Calu3 (cell line): Measurements from ENCODE around the gene NSD2. TPM values are rescaled to one million over a fixed set of nuclear protein-coding genes. Genes with fewer than 3 reads are reported as not detected.

ENCODE experiments used
- BruUV-seq: library from RNA; stranded (reverse); fragments of 400-500 nt; replicated peaks from 2 replicates; lab custom pipeline; 2021; lab: Mats Ljungman, UMichigan
- CTCF ChIA-PET: fragments of 300-600 bp; sonication (Branson Sonifier 250); formaldehyde crosslinking; loops from one replicate; lab custom pipeline; 2022; ENCODE audit warnings: antibody characterized with exemption; lab: Charles Lee
- DNase-seq: peaks from one replicate; pipeline ENCODE4 v3.0.0; 2022
- H3K27ac Mint-ChIP-seq: one replicate; pipeline ENCODE4 v1.8.0; 2022; ENCODE audit warnings: mixed read lengths; ENCODE audit not compliant: unreplicated experiment
- H3K27me3 Mint-ChIP-seq: one replicate; pipeline ENCODE4 v1.8.0; 2022; ENCODE audit warnings: mixed read lengths; ENCODE audit not compliant: unreplicated experiment
- H3K36me3 Mint-ChIP-seq: one replicate; pipeline ENCODE4 v1.8.0; 2022; ENCODE audit warnings: mild to moderate bottlenecking, moderate library complexity, mixed read lengths; ENCODE audit not compliant: insufficient read depth, unreplicated experiment
- H3K4me1 Mint-ChIP-seq: one replicate; pipeline ENCODE4 v1.8.0; 2022; ENCODE audit warnings: mild to moderate bottlenecking, low read depth, mixed read lengths; ENCODE audit not compliant: unreplicated experiment
- H3K4me3 Mint-ChIP-seq: one replicate; pipeline ENCODE4 v1.8.0; 2022; ENCODE audit warnings: mild to moderate bottlenecking, low read depth, moderate library complexity, mixed read lengths; ENCODE audit not compliant: unreplicated experiment
- H3K9me3 Mint-ChIP-seq: one replicate; pipeline ENCODE4 v1.8.0; 2022; ENCODE audit warnings: low read depth, mixed read lengths; ENCODE audit not compliant: unreplicated experiment
- intact Hi-C: fragments of 100-400 bp; cut with micrococcal nuclease; formaldehyde crosslinking; loops from one replicate; pipeline ENCODE4 v1.10.0; 2022; ENCODE audit not compliant: unreplicated experiment
- total RNA-seq: library from RNA; stranded (reverse); gene quantifications from 2 replicates; pipeline ENCODE4 v1.2.3, GENCODE V29; 2022
- TF ChIP-seq, protein P1 (sequence below): fragments of 200-600 bp; IDR thresholded peaks from one replicate; pipeline ENCODE4 v1.8.0; 2022; ENCODE audit warnings: antibody characterized with exemption; ENCODE audit not compliant: unreplicated experiment

NSD2 gene
- total RNA-seq, 1 experiment from 2014 or later = 104 TPM

DNA sequence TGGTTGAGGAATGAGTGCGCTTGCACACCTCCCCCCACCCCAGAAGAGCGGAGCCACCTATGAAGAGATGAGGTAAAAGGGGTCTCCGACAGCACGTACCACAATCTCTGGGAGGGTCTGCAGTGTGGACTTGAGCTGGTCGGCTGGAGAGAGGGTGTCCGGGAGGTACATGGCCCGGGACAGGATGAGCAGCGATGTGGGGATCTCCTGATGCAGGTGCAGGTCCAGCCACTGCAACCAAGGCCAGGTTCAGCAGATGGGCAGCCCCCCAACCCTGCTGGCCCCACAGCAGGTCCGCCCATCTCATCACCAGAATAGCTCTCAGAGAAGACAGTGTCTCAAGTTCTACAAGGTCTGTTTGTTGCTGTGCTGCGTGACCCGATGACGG is 47.7 kb upstream of the NSD2 start:
- peaks cover 28% of the 10 kb centered on the region for H3K36me3 Mint-ChIP-seq
- CTCF ChIA-PET = interaction anchor here (1.0 kb wide), 1 partner anchor 11 kb away, joined by 3 read pairs; no protein-coding TSS in a partner anchor
- TF ChIP-seq, protein P1, sequence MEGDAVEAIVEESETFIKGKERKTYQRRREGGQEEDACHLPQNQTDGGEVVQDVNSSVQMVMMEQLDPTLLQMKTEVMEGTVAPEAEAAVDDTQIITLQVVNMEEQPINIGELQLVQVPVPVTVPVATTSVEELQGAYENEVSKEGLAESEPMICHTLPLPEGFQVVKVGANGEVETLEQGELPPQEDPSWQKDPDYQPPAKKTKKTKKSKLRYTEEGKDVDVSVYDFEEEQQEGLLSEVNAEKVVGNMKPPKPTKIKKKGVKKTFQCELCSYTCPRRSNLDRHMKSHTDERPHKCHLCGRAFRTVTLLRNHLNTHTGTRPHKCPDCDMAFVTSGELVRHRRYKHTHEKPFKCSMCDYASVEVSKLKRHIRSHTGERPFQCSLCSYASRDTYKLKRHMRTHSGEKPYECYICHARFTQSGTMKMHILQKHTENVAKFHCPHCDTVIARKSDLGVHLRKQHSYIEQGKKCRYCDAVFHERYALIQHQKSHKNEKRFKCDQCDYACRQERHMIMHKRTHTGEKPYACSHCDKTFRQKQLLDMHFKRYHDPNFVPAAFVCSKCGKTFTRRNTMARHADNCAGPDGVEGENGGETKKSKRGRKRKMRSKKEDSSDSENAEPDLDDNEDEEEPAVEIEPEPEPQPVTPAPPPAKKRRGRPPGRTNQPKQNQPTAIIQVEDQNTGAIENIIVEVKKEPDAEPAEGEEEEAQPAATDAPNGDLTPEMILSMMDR = no peak
- no peaks in the 10 kb centered on the region for H3K4me1 Mint-ChIP-seq
- no TSS peak for BruUV-seq
- no peaks in the 10 kb centered on the region for H3K27me3 Mint-ChIP-seq
- no peak overlapping the region for H3K27ac Mint-ChIP-seq
- no peaks in the 10 kb centered on the region for H3K9me3 Mint-ChIP-seq
- DNase-seq = no peak
- intact Hi-C loops = no loop called here
- H3K4me3 Mint-ChIP-seq = no peak overlapping the region

DNA sequence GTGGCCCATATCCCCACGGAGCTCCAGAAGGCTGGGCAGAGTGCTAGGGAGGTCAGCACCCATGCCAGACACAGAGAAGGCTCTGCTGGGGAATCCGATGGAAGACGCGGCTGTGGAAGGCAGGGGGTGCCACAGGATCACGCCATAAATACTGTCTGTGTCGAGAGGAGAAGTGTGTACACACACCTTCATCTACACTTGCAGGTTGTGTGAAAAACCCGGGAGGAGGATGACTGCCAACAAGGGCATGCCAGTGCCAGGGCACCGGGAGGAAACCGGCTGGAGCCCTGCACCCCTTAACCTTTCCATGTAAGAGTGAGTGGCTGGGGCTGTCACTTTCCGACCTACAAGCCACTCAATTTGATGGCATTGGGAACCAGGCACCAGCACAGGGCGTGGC is 46.4 kb upstream of the NSD2 start:
- no peak overlapping the region for H3K27ac Mint-ChIP-seq
- peaks cover 22% of the 10 kb centered on the region for H3K36me3 Mint-ChIP-seq
- no peak for DNase-seq
- CTCF ChIA-PET = no interaction called here
- H3K9me3 Mint-ChIP-seq = no peaks in the 10 kb centered on the region
- intact Hi-C loops = no loop called here
- no peaks in the 10 kb centered on the region for H3K27me3 Mint-ChIP-seq
- BruUV-seq = no TSS peak
- no peak overlapping the region for H3K4me3 Mint-ChIP-seq
- TF ChIP-seq, protein P1 = no peak
- no peaks in the 10 kb centered on the region for H3K4me1 Mint-ChIP-seq

DNA sequence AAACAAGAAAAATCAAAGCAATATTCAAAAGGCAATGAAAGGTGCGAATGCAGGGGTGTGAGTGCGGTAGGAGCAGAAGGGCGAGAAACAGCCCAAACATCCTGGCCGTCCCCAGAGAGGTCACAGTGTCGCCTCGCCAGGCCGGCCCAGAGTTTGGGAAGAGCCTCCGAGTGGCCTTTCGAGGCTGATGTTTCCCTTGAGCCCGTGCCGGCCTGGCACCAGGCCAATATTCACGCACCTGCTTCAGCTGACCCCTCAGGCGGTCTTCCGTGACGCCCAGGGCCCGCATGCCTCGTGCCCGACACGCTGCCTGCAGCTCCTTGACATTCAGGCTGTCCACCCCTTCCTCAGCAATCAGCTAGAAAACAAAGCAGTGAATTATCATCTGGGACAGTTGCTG is 45.9 kb upstream of the NSD2 start:
- no peaks in the 10 kb centered on the region for H3K4me1 Mint-ChIP-seq
- H3K27ac Mint-ChIP-seq = no peak overlapping the region
- no TSS peak for BruUV-seq
- no peaks in the 10 kb centered on the region for H3K27me3 Mint-ChIP-seq
- TF ChIP-seq, protein P1 = no peak
- no peak for DNase-seq
- H3K36me3 Mint-ChIP-seq = peaks cover 25% of the 10 kb centered on the region
- intact Hi-C loops = no loop called here
- CTCF ChIA-PET = no interaction called here
- no peak overlapping the region for H3K4me3 Mint-ChIP-seq
- no peaks in the 10 kb centered on the region for H3K9me3 Mint-ChIP-seq

DNA sequence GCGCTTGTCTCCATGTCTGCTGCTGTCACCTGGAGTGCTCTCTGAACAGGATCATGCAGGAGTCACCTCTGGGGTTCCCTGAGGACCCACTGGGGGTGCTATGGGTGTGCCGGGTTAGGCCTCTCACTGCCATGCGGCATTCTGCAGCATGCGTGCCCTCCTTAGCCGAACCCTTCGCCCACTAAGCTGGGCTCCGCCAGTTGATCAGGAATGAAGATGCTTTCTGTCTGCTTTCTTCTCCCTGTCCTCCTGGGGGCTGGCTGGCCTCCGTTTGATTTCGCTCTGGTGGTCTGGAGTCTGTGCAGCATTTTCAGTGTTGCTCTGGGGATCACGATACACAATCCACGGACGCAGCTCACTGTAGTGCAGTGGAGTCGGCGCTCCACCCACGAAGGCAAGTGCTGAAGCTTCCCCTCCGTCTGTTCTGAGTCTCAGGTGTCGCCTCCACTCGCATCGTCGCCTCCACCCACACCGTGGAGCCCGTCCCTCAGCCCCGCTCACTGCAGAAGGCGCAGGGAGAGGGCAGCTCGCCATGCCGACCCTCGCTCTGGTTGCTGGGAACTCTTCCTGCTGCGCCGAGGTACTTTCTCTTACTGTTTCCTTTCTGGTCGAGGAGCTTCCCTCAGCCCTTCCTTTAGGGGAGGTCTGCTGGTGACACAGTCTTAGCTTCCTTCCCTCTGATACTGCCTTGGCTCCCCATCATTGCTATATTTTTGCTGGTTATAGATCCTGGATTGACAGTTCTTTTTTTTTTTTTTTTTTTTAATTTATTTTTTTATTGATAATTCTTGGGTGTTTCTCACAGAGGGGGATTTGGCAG is 44.5 kb upstream of the NSD2 start:
- peaks cover 28% of the 10 kb centered on the region for H3K36me3 Mint-ChIP-seq
- CTCF ChIA-PET = no interaction called here

More for the DNA sequence above, 44.5 kb upstream of the NSD2 start:
- no peak overlapping the region for H3K4me3 Mint-ChIP-seq
- intact Hi-C loops = no loop called here
- H3K4me1 Mint-ChIP-seq = no peaks in the 10 kb centered on the region
- BruUV-seq = no TSS peak
- no peaks in the 10 kb centered on the region for H3K9me3 Mint-ChIP-seq
- TF ChIP-seq, protein P1 = no peak
- no peak for DNase-seq
- H3K27me3 Mint-ChIP-seq = no peaks in the 10 kb centered on the region
- no peak overlapping the region for H3K27ac Mint-ChIP-seq
